B cell (primary cell): ENCODE data around the gene ARMH3. TPM values are rescaled to one million over a fixed set of nuclear protein-coding genes. Genes with fewer than 3 reads are reported as not detected.

ENCODE experiments used
- ATAC-seq: fragments of 200-7000 bp; cut with Tn5 transposase; one replicate; pipeline ENCODE4 v1.10.0; 2021; ENCODE audit warnings: low read depth, mild to moderate bottlenecking, moderate number of reproducible peaks, moderate library complexity
- CTCF ChIA-PET: fragments of 350-600 bp; sonication (Branson Sonifier 250); formaldehyde crosslinking; loops from one replicate; lab custom pipeline; 2021; ENCODE audit warnings: antibody characterized with exemption, inconsistent platforms; lab: Charles Lee
- POLR2A ChIA-PET: fragments of 350-600 bp; sonication (Branson Sonifier 250); formaldehyde crosslinking; loops from one replicate; lab custom pipeline; 2021; ENCODE audit warnings: antibody characterized with exemption; lab: Charles Lee
- DNase-seq: peaks from one replicate; pipeline ENCODE4 v3.0.0; 2013
- H2AFZ ChIP-seq: 2 replicates; pipeline ENCODE4 v1.6.1; 2012; ENCODE audit warnings: mild to moderate bottlenecking, low read depth, low read length; ENCODE audit not compliant: insufficient read depth, poor library complexity, severe bottlenecking
- H3K27ac ChIP-seq, 2 donors: 1 replicate in 1 of 2; 2 replicates in 1 of 2; pipeline ENCODE4 v1.5.1; 2012 to 2013; ENCODE audit warnings: low read length in 2 of 2, mild to moderate bottlenecking in 2 of 2, moderate library complexity in 1 of 2
- H3K27me3 ChIP-seq, 4 experiments: fragments of 200-600 bp in 1 of 4; sonication (generic) in 1 of 4; replicated peaks in 1 of 4; 1 replicate in 2 of 4; 2 replicates in 2 of 4; pipeline versions ENCODE4 v1.6.1 to v1.7.0; 2013 to 2016; ENCODE audit warnings: low read length in 3 of 4, mild to moderate bottlenecking in 2 of 4, mixed read lengths in 1 of 4, moderate library complexity in 1 of 4; ENCODE audit not compliant: insufficient read depth in 4 of 4, control insufficient read depth in 3 of 4; ENCODE audit errors: control extremely low read depth in 1 of 4
- H3K36me3 ChIP-seq, 2 experiments: replicated peaks in 1 of 2; 1 replicate in 1 of 2; 2 replicates in 1 of 2; pipeline versions ENCODE4 v1.6.1 to v1.7.1; 2013; ENCODE audit warnings: low read length in 1 of 2; ENCODE audit not compliant: insufficient read depth in 2 of 2, control insufficient read depth in 1 of 2; ENCODE audit errors: control extremely low read depth in 1 of 2, extremely low read depth in 1 of 2
- H3K4me1 ChIP-seq, 2 donors: fragments of 200-600 bp in 1 of 2; sonication (generic) in 1 of 2; 1 replicate in 1 of 2; 2 replicates in 1 of 2; pipeline versions ENCODE4 v1.5.1 to v1.6.1; 2013 to 2017; ENCODE audit warnings: low read length in 2 of 2; ENCODE audit not compliant: control insufficient read depth in 2 of 2, insufficient read depth in 2 of 2
- H3K4me2 ChIP-seq: replicated peaks from 2 replicates; pipeline ENCODE3; 2012; ENCODE audit warnings: mild to moderate bottlenecking, low read depth, low read length; ENCODE audit not compliant: poor library complexity, severe bottlenecking
- H3K4me3 ChIP-seq, 5 experiments: fragments of 200-600 bp in 1 of 5; sonication (generic) in 1 of 5; 1 replicate in 3 of 5; 2 replicates in 2 of 5; pipeline versions ENCODE4 v1.5.1 to v1.7.0; 2011 to 2016; ENCODE audit warnings: low read length in 4 of 5, mild to moderate bottlenecking in 4 of 5, low read depth in 2 of 5, control low read depth in 1 of 5, moderate library complexity in 1 of 5; ENCODE audit not compliant: insufficient read depth in 1 of 5; ENCODE audit errors: control extremely low read depth in 1 of 5, extremely low read depth in 1 of 5
- H3K79me2 ChIP-seq: fragments of 200-600 bp; sonication (generic); one replicate; pipeline ENCODE4 v1.6.0; 2016; ENCODE audit warnings: low read length; ENCODE audit not compliant: control insufficient read depth, insufficient read depth
- H3K9ac ChIP-seq: fragments of 200-600 bp; sonication (generic); 2 replicates; pipeline ENCODE4 v1.6.1; 2017; ENCODE audit warnings: mild to moderate bottlenecking, low read length, moderate library complexity
- H3K9me3 ChIP-seq, 3 donors: one replicate each; pipeline versions ENCODE4 v1.6.1 to v1.7.1; 2013; ENCODE audit warnings: low read length in 2 of 3; ENCODE audit not compliant: control insufficient read depth in 2 of 3, insufficient read depth in 1 of 3; ENCODE audit errors: control extremely low read depth in 1 of 3
- H4K20me1 ChIP-seq: 2 replicates; pipeline ENCODE4 v1.6.0; 2012; ENCODE audit warnings: mild to moderate bottlenecking, low read length; ENCODE audit not compliant: insufficient read depth, control insufficient read depth, poor library complexity, severe bottlenecking
- H3K27ac Mint-ChIP-seq: one replicate; pipeline ENCODE4 v1.8.0; 2021; ENCODE audit warnings: mixed read lengths
- H3K27me3 Mint-ChIP-seq: one replicate; pipeline ENCODE4 v1.8.0; 2021; ENCODE audit warnings: mixed read lengths
- H3K4me1 Mint-ChIP-seq: one replicate; pipeline ENCODE4 v1.8.0; 2021; ENCODE audit warnings: mixed read lengths
- H3K4me3 Mint-ChIP-seq: one replicate; pipeline ENCODE4 v1.8.0; 2021; ENCODE audit warnings: mixed read lengths
- H3K9me3 Mint-ChIP-seq: one replicate; pipeline ENCODE4 v1.8.0; 2022; ENCODE audit warnings: mixed read lengths; ENCODE audit not compliant: insufficient read depth
- EZH2 ChIP-seq: IDR thresholded peaks from 2 replicates; pipeline ENCODE4 v1.6.1; 2012; ENCODE audit warnings: borderline replicate concordance, low read depth, mild to moderate bottlenecking, moderate library complexity, low read length; ENCODE audit not compliant: insufficient read depth, poor library complexity, severe bottlenecking
- WGBS: methylation state at CpG from one replicate; pipeline ENCODE4 v1.1.5; 2013; ENCODE audit warnings: missing lambda C conversion rate; ENCODE audit not compliant: insufficient coverage; 5-methylcytosine and 5-hydroxymethylcytosine counted together
- intact Hi-C: fragments of 100-400 bp; cut with micrococcal nuclease; formaldehyde crosslinking; loops from one replicate; pipeline ENCODE4 v1.10.0; 2022
- polyA plus RNA-seq: library from polyadenylated mRNA; depleted of rRNA; stranded (reverse); fragments of >200 nt; gene quantifications from 2 replicates; pipeline ENCODE4 v1.2.3, GENCODE V29; 2012
- total RNA-seq, 2 donors: library from RNA; stranded (reverse); fragments of 120-200 nt in 1 of 2; gene quantifications; 1 replicate in 1 of 2; 2 replicates in 1 of 2; pipeline versions ENCODE4 v1.2.3 to v1.2.4, GENCODE V29; 2013 to 2022
- TF ChIP-seq, protein P1 (sequence below): fragments of 200-600 bp; IDR thresholded peaks from one replicate; pipeline ENCODE4 v1.8.0; 2022; ENCODE audit warnings: antibody characterized with exemption, mild to moderate bottlenecking

The ARMH3 gene
- total and polyA plus RNA-seq, 2 donors (not counting 1 experiment from before 2014, with no cell fraction given) = 33.4 to 40.7 TPM

GRCh38 chr10:102101152-102101551 is 45.2 kb upstream of the ARMH3 start:
- Histone ChIP-seq H3K27me3 (no peaks in the 10 kb centered on the region), H3K9me3 (no peaks in the 10 kb centered on the region), H3K4me1 (no peaks in the 10 kb centered on the region), H2AFZ (no peak overlapping the region), H3K27ac (no peak overlapping the region), H3K4me2 (no peak overlapping the region), H3K79me2 (no peaks in the 10 kb centered on the region), H3K36me3 (peaks cover 0 to 4% of the 10 kb centered on the region in 2 experiments), H4K20me1 (no peaks in the 10 kb centered on the region), H3K9ac (no peak overlapping the region), H3K4me3 (no peak overlapping the region)
- peaks cover 7% of the 10 kb centered on the region for H3K4me1 Mint-ChIP-seq
- WGBS = no CpG with 5 or more reads among the region's 5 CpGs
- no peak for DNase-seq
- no peak overlapping the region for H3K4me3 Mint-ChIP-seq
- no peak overlapping the region for H3K27ac Mint-ChIP-seq
- no peak for ATAC-seq
- intact Hi-C loops = no loop called here
- ChIA-PET POLR2A (interaction anchor here (0.5 to 0.7 kb wide), 3 partner anchors 320 to 482 kb away, joined by 3 to 5 read pairs (median 3); no protein-coding TSS in a partner anchor), CTCF (interaction anchor here (0.8 to 5.6 kb wide), 4 partner anchors 27 to 370 kb away, joined by 3 to 22 read pairs (median 4); no protein-coding TSS in a partner anchor)
- no peaks in the 10 kb centered on the region for H3K9me3 Mint-ChIP-seq
- no peak for TF ChIP-seq EZH2
- TF ChIP-seq, protein P1, sequence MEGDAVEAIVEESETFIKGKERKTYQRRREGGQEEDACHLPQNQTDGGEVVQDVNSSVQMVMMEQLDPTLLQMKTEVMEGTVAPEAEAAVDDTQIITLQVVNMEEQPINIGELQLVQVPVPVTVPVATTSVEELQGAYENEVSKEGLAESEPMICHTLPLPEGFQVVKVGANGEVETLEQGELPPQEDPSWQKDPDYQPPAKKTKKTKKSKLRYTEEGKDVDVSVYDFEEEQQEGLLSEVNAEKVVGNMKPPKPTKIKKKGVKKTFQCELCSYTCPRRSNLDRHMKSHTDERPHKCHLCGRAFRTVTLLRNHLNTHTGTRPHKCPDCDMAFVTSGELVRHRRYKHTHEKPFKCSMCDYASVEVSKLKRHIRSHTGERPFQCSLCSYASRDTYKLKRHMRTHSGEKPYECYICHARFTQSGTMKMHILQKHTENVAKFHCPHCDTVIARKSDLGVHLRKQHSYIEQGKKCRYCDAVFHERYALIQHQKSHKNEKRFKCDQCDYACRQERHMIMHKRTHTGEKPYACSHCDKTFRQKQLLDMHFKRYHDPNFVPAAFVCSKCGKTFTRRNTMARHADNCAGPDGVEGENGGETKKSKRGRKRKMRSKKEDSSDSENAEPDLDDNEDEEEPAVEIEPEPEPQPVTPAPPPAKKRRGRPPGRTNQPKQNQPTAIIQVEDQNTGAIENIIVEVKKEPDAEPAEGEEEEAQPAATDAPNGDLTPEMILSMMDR = no peak
- no peaks in the 10 kb centered on the region for H3K27me3 Mint-ChIP-seq

- H3K9me3 ChIP-seq = no peaks in the 10 kb centered on the region
- Mint-ChIP-seq H3K27me3 (no peaks in the 10 kb centered on the region), H3K4me3 (no peak overlapping the region), H3K9me3 (no peaks in the 10 kb centered on the region), H3K27ac (no peak overlapping the region), H3K4me1 (no peaks in the 10 kb centered on the region)
- H3K4me3 ChIP-seq = no peak overlapping the region
- H3K27ac ChIP-seq = no peak overlapping the region
- no peaks in the 10 kb centered on the region for H3K79me2 ChIP-seq
- no peaks in the 10 kb centered on the region for H3K27me3 ChIP-seq
- H3K36me3 ChIP-seq = peaks cover 0 to 4% of the 10 kb centered on the region in 2 experiments
- DNase-seq (no peak), ATAC-seq (no peak)
- intact Hi-C loops = no loop called here
- H3K9ac ChIP-seq = no peak overlapping the region
- H2AFZ ChIP-seq = no peak overlapping the region
- POLR2A ChIA-PET = no interaction called here
- TF ChIP-seq EZH2 = no peak
- TF ChIP-seq, protein P1 = no peak
- CTCF ChIA-PET = no interaction called here
- H3K4me1 ChIP-seq = no peaks in the 10 kb centered on the region
- H4K20me1 ChIP-seq = no peaks in the 10 kb centered on the region
- WGBS = 100% methylated on average over 4 of the region's 7 CpGs
- no peak overlapping the region for H3K4me2 ChIP-seq
These were observed 40.5 kb upstream of the ARMH3 start for GRCh38 chr10:102096449-102096848.
